Left ventricle myocardium inferior (tissue), 1 donor: ENCODE measurements around the gene FLRT2. TPM values are rescaled to one million over a fixed set of nuclear protein-coding genes. Genes with fewer than 3 reads are reported as not detected.

Experiments
- DNase-seq: peaks from one replicate; pipeline ENCODE4 v3.0.0-alpha.2; 2020
- H3K27ac ChIP-seq: fragments of 200-600 bp; replicated peaks from 2 replicates; pipeline ENCODE4 v1.8.0; 2021
- H3K27me3 ChIP-seq: fragments of 200-600 bp; 2 replicates; pipeline ENCODE4 v1.8.0; 2021; ENCODE audit warnings: low read depth
- H3K36me3 ChIP-seq: fragments of 200-600 bp; 2 replicates; pipeline ENCODE4 v1.8.0; 2021
- H3K4me1 ChIP-seq: fragments of 200-600 bp; 2 replicates; pipeline ENCODE4 v1.8.0; 2021
- H3K4me3 ChIP-seq: fragments of 200-600 bp; 2 replicates; pipeline ENCODE4 v1.8.0; 2021; ENCODE audit warnings: mild to moderate bottlenecking, moderate library complexity
- H3K9me3 ChIP-seq: fragments of 200-600 bp; replicated peaks from 2 replicates; pipeline ENCODE4 v1.8.0; 2021
- CTCF ChIP-seq: fragments of 200-600 bp; IDR thresholded peaks from 2 replicates; pipeline ENCODE4 v1.8.0; 2021; ENCODE audit warnings: antibody characterized with exemption, mild to moderate bottlenecking, borderline replicate concordance
- intact Hi-C: fragments of 100-400 bp; cut with micrococcal nuclease; formaldehyde crosslinking; loops from one replicate; pipeline ENCODE4 v1.11.0; 2022
- total RNA-seq: library from RNA; stranded (reverse); fragmentation: NEBNext Ultra II Directional; extraction: Animal tissue kit (Norgen Biotek cat#: 25700); gene quantifications from one replicate; pipeline ENCODE4 v1.2.1, GENCODE V29; 2021
- donor health status: DM: no; HTN: yes; CAD: no; lungs with severe emphysema.

Gene FLRT2
- total RNA-seq, 1 donor from 2014 or later = 4.7 TPM

- H3K27me3 ChIP-seq = no peaks in the 10 kb centered on the region
- DNase-seq = no peak
- TF ChIP-seq CTCF = no peak
- H3K9me3 ChIP-seq = peaks cover 10% of the 10 kb centered on the region
- intact Hi-C loops = no loop called here
- no peaks in the 10 kb centered on the region for H3K36me3 ChIP-seq
- H3K4me1 ChIP-seq = no peaks in the 10 kb centered on the region
- no peak overlapping the region for H3K4me3 ChIP-seq
- H3K27ac ChIP-seq = no peak overlapping the region
These were observed 42.7 kb upstream of the FLRT2 start for GRCh38 chr14:85487215-85487614.

GRCh38 chr14:85501751-85502150 lies 28.2 kb upstream of the FLRT2 start:
- Histone ChIP-seq H3K9me3 (no peaks in the 10 kb centered on the region), H3K27me3 (no peaks in the 10 kb centered on the region), H3K4me3 (no peak overlapping the region), H3K36me3 (no peaks in the 10 kb centered on the region), H3K27ac (no peak overlapping the region), H3K4me1 (no peaks in the 10 kb centered on the region)
- TF ChIP-seq CTCF = no peak
- DNase-seq = no peak
- intact Hi-C loops = no loop called here

- intact Hi-C loops = no loop called here
- H3K27me3 ChIP-seq = no peaks in the 10 kb centered on the region
- no peak for TF ChIP-seq CTCF
- no peaks in the 10 kb centered on the region for H3K36me3 ChIP-seq
- H3K9me3 ChIP-seq = no peaks in the 10 kb centered on the region
- H3K4me3 ChIP-seq = no peak overlapping the region
- DNase-seq = no peak
- no peak overlapping the region for H3K27ac ChIP-seq
- no peaks in the 10 kb centered on the region for H3K4me1 ChIP-seq
These were observed 21.1 kb upstream of the FLRT2 start for GRCh38 chr14:85508863-85509262.

GRCh38 chr14:85512451-85512850 lies 17.5 kb upstream of the FLRT2 start:
- no peak for TF ChIP-seq CTCF
- DNase-seq = no peak
- Histone ChIP-seq H3K36me3 (no peaks in the 10 kb centered on the region), H3K27ac (no peak overlapping the region), H3K9me3 (no peaks in the 10 kb centered on the region), H3K4me1 (no peaks in the 10 kb centered on the region), H3K27me3 (no peaks in the 10 kb centered on the region), H3K4me3 (no peak overlapping the region)
- intact Hi-C loops = no loop called here

- no peak overlapping the region for H3K27ac ChIP-seq
- no peak for TF ChIP-seq CTCF
- intact Hi-C loops = no loop called here
- H3K36me3 ChIP-seq = no peaks in the 10 kb centered on the region
- DNase-seq = no peak
- no peaks in the 10 kb centered on the region for H3K4me1 ChIP-seq
- no peaks in the 10 kb centered on the region for H3K27me3 ChIP-seq
- H3K4me3 ChIP-seq = no peak overlapping the region
- H3K9me3 ChIP-seq = no peaks in the 10 kb centered on the region
These were observed 15.5 kb upstream of the FLRT2 start for GRCh38 chr14:85514487-85514886.
